GM21825 (cell line): ENCODE measurements around the gene PRDM7.

Experiments
- ATAC-seq: cut with Tn5 transposase; IDR thresholded peaks from one replicate; pipeline ENCODE4 v1.9.1; 2021; ENCODE audit warnings: mild to moderate bottlenecking, moderate library complexity; ENCODE audit not compliant: unreplicated experiment

Gene PRDM7

DNA sequence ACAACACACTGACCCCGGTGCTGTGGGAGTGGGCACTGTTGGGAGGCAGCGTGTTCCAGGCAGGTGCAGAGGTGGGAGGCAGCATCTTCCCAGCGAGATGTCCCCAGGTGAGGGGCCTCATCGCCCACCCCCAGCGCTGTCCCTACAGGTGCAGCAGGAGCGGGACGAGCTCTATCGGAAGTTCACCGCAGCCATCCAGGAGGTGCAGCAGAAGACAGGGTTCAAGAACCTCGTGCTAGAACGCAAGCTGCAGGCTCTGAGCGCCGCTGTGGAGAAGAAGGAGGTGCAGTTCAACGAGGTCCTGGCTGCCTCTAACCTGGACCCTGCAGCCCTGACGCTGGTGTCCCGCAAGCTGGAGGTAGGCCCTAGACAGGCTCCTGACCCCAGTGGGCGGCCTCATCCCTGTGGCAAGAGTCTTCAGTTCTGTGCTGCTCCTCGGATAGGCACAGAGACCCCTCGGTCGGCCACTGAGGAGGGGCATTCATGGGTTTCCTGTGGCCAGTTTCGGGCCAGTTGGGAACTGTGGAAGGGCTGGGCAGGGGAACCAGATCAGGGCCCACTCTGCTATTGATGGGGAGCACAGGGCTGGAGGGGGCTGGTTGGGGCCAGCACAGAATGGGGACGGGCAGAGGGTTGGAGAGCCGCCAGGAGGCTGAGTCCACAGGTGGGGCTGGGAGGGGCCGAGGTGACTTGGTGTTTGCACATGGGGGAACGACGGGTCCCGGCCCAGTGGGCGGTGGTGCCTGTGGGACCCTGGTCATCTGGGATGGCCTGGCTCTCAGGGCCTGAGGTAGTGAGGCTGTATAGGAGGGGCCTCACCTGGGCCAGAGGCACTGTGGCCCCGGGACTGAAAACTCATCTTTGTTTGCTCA, 36.7 kb downstream of the PRDM7 start:
- ATAC-seq, result no peak

- no peak for ATAC-seq
Measured at GRCh38 chr16:90037276-90037675, 39.9 kb downstream of the PRDM7 start.

DNA sequence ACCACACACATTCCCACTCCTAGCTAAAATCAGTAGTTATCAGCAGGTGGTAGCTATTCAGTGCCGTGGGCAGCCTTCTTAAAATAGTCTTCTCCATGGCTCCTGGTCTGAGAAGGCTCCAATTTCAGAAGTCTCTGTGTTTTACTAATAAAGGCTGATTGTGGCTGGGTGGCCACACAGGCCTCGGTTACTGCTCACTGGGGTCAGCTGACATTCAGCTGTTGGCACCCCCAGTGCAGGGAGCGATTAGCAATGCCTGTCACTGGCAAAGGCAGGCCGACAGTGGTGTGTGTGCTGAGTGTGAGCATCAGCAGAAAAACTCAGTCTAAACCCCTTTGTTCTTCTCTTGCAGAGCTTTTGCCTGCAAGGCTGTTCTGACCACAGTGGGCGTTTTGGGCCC, 41.2 kb downstream of the PRDM7 start:
- no peak for ATAC-seq

DNA sequence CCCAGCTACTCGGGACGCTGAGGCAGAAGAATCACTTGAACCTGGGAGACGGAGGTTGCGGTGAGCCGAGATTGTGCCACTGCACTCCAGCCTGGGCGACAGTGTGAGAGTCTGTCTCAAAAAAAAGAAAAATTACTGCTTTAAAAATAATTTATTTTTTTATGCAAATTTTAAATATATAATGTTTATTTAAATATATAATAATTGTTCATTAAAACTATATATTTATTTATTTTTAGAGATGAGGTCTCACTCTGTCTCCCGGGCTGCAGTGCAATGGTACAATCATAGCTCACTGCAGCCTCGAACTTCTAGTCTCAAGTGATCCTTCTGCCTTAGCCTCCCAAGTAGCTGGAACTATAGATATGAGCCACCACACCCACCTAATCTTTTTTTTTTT, 42.6 kb downstream of the PRDM7 start:
- ATAC-seq, result no peak

DNA sequence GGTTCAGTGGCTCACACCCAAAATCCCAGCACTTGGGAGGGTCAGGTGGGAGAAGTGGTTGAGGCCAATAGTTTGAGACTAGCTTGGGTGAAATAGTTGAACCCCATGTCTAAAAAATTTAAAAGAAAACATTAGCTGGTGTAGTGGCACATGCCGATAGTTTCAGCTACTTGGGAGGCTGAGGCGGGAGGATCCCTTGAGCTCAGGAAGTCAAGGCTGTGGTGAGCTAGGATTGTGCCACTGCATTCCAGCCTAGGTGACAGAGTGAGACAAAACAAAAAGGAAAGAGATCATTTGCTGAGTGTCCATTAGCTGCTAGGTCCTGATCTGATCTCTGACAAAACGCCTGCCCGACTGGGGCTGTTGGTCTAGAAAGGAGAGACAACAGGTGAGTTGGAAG, 43.7 kb downstream of the PRDM7 start:
- no peak for ATAC-seq

- no peak for ATAC-seq
Measured at GRCh38 chr16:90032674-90033331, 44.3 kb downstream of the PRDM7 start.

- ATAC-seq, result no peak
Measured at GRCh38 chr16:90031931-90032673, 45.0 kb downstream of the PRDM7 start.

DNA sequence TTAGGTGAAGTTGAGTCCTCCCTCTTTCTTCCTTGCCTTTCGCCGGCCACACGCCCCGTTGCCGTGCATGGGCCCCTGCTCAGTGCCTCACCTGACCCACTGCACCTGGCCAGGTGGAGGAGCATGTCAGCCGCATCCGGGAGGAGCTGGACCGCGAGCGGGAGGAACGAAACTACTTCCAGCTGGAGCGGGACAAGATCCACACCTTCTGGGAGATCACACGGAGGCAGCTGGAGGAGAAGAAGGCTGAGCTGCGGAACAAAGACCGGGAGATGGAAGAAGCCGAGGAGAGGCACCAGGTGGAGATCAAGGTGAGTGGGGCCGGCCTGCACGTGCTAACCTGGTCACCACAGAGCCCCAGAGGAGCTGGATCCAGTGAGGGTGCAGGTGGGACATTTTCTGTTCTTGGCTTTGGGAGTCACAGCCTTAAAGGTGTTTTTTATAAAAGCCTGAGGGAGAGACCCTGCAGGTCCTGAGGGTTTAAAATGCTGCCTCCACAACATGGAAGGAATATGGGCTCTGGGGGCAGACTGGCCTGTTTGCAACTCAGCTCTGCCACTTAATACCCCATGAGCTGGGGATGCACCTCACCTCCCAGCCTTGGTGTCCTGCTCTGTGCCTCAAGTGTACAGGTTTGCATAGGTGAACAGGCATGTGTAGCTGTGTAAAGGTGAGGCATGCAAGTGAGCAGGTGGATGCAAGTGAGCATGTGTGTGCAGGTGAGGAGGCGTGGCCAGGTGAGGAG, 45.8 kb downstream of the PRDM7 start:
- no peak for ATAC-seq

GRCh38 chr16:90028985-90029384, 48.1 kb downstream of the PRDM7 start:
- ATAC-seq, result no peak

DNA sequence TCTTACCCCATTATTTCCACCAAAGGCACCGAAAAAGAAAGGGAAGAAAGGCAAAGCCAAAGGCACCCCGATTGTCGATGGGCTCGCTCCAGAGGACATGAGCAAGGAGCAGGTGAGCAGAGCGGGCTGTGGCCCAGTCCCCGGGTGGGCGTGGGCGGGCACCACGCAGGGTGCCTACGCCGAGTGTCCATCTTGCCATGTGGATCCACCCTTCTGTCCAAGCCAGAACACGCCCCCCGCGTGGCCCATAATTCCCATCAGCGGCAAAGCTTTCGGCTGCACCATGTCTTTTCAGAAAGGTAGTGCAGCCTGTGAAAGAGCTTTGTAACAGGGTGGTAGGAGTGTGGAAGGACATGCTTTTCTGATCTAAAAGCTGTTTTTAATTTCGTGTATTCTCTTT, 49.5 kb downstream of the PRDM7 start:
- ATAC-seq, result no peak

- ATAC-seq, result no peak
Measured at GRCh38 chr16:90026135-90026534, 51.0 kb downstream of the PRDM7 start.

GRCh38 chr16:90023078-90023447, 54.1 kb downstream of the PRDM7 start:
- ATAC-seq, result no peak

DNA sequence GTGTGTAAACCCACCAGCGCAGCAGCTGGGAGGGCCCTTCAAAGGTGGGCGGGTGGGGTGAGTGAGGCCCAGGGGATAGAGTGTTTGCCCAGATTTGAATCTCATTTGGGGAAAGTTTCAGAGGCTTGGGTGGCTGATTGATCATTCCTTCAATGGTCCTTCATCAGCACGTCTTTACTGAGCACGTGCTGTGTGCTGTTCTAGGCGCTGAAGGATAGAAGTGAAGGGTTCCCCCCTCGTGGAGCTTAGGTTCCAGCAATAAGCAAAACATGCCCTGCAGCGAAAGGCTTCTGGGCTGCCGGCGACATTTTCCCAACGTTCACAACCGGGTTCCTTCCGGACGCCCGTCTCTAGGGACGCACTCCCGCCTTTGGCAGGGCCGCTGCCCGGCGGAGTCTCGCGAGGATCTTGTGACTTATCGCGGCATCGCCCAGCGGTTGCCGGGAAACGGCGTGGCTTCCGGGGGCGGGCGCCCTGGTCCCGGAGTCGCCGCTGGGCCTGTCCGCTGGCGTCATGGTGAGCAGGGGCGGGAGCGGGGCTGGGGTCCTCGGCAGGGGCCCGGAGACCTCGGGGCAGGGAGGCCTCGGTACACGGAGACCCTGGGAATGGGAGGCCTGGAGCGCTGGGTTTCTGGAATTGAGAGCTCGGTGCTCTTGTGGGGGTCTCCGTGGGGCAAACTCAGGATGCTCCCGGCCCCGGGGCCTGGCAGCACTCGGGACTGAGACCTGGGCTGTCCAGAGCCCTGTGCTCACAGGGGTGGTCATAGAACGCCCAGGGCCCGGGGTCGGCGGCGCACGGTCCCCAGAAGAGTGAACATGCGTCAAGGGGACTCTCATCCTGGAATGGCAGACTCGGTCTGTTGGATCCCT, 54.7 kb downstream of the PRDM7 start:
- peak; percentile 59 for ATAC-seq

DNA sequence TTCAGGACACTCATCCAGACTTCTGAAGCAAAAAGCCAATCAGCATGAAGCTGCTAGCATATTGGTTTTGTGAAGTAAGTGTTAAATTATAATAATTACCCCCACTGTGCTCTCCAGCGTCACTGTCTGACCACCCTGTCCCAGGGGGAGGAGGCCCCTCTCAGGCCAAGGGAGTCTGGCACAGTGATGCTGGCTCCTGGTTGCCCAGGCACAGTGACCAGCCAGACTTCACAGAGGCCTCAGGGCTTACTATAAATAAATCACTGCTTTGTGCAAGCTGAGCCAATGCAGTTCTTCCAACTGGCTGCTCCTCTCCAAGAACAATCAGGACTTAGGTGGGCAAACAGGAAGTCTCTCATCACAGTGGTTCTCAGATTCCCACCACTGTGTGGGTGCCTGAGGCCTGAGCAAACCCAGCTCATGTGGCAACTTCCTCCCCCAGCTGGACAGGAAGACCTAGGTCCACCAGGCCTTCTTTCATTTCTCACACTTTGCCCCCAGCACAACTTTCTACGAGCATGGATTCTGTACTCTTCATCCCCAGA, 56.2 kb downstream of the PRDM7 start:
- no peak for ATAC-seq

DNA sequence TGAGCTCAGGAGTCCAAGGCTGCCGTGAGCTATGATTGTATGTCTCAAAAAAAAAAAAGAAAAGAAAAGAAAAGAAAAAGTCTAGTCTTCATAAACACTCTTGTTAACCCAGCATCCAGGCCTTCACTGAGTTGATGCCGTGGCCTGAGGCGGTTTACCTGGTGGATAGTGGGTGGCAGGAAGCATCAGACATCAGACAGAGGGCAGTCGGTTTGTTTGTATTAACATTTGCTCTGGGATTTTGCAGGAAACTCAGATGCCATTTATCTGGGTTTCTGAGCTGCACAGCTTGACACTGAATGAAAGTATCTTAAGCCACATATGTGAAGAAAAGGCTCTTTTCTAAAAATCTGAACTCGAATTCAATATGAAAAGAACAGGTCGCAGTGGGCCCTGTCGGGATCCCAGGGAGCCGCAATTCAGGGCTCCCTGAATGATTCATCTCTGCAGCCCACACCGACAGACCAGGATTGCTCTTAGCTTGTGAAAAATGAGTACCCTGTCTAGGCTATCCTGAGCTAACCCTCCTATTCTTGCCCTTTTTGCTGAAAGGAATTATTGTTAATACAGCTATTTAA, 56.8 kb downstream of the PRDM7 start:
- ATAC-seq, result no peak

GRCh38 chr16:90019543-90020259, 57.4 kb downstream of the PRDM7 start:
- peak; percentile 36 for ATAC-seq

- no peak for ATAC-seq
Measured at GRCh38 chr16:90018652-90019542, 58.2 kb downstream of the PRDM7 start, which contains the start of gene DBNDD1. TSS of gene DBNDD1 (minus strand) at chr16:90019456. CDS start at chr16:90019341, 115 bp downstream.

GRCh38 chr16:90018297-90018651, 58.9 kb downstream of the PRDM7 start:
- no peak for ATAC-seq
